Memory B cell (primary cell): Measurements from ENCODE around the gene CARD16.
"Not testable (repeated sequence)": the region's sequence is repeated elsewhere in the genome, so short reads cannot be mapped to it uniquely, and the experiment has no call there.

Experiments used
- ATAC-seq: fragments of 150-1000 bp; cut with Tn5 transposase; 2 replicates; pipeline ENCODE4 v1.10.0; 2021; ENCODE audit warnings: low read depth, mild to moderate bottlenecking, moderate library complexity
- DNase-seq, 2 donors: peaks; one replicate each; pipeline ENCODE4 v3.0.0; 2022; ENCODE audit warnings: low spot score in 2 of 2
- H3K27ac Mint-ChIP-seq: one replicate; pipeline ENCODE4 v1.8.0; 2022; ENCODE audit warnings: mild to moderate bottlenecking, moderate library complexity, mixed read lengths
- H3K27me3 Mint-ChIP-seq: one replicate; pipeline ENCODE4 v1.8.0; 2022; ENCODE audit warnings: mixed read lengths
- H3K36me3 Mint-ChIP-seq: one replicate; pipeline ENCODE4 v1.8.0; 2022; ENCODE audit warnings: mild to moderate bottlenecking, mixed read lengths
- H3K4me1 Mint-ChIP-seq: one replicate; pipeline ENCODE4 v1.8.0; 2022; ENCODE audit warnings: mixed read lengths
- H3K4me3 Mint-ChIP-seq: one replicate; pipeline ENCODE4 v1.8.0; 2022; ENCODE audit warnings: mild to moderate bottlenecking, moderate library complexity, mixed read lengths
- H3K9me3 Mint-ChIP-seq: one replicate; pipeline ENCODE4 v1.8.0; 2022; ENCODE audit warnings: mixed read lengths

Gene CARD16

GRCh38 chr11:105063245-105063941 lies 18.3 kb upstream of the CARD16 start:
- not testable (repeated sequence) for H3K27ac Mint-ChIP-seq, H3K9me3 Mint-ChIP-seq, H3K4me3 Mint-ChIP-seq, H3K4me1 Mint-ChIP-seq, H3K36me3 Mint-ChIP-seq, DNase-seq, ATAC-seq, H3K27me3 Mint-ChIP-seq

- no peak for ATAC-seq
- Mint-ChIP-seq H3K27ac (no peak overlapping the region), H3K27me3 (peaks cover 5% of the 10 kb centered on the region), H3K4me3 (no peak overlapping the region), H3K36me3 (no peaks in the 10 kb centered on the region), H3K9me3 (no peaks in the 10 kb centered on the region), H3K4me1 (no peaks in the 10 kb centered on the region)
- DNase-seq = no peak
Observed at GRCh38 chr11:105057432-105057831, 12.3 kb upstream of the CARD16 start.

GRCh38 chr11:105056446-105056845 lies 11.3 kb upstream of the CARD16 start:
- no peaks in the 10 kb centered on the region for H3K36me3 Mint-ChIP-seq
- no peak for ATAC-seq

DNA sequence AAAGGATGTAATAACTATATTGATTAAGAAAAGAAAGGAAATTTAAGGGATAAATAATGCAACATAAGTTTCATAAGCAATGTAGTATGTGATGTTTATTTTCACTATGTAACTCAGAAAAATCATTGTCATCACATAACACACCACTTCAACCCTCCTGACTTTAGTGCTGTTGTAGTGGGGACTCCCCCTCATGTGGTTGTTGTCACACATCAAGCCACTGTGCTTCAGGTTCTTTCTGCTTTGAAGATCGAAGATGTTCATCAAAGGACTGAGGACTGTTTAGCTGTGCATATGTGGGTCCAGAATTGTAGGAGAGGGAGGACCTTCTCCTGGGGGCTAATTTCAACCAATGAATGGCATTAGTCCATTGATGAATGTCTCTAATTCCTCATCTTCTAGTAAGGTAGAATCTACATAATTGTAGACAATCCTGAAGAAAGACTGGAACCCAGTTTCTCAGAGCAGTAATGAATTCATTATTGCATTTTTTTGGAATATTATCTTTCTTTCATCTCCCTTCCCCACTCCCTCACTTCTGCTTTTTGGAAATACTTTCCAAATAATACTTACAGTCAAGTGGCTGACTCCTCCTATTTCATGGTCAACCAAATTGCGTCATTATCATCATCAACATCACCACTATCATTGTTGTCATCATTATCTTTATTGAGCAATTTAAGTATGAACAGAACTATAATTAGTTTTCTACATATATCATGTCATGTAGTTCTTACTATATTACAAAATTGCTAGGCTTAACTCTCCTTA lies 9.8 kb upstream of the CARD16 start:
- no peak for DNase-seq
- no peak for ATAC-seq
- no peaks in the 10 kb centered on the region for H3K4me1 Mint-ChIP-seq
- no peaks in the 10 kb centered on the region for H3K36me3 Mint-ChIP-seq
- H3K4me3 Mint-ChIP-seq = no peak overlapping the region
- H3K27me3 Mint-ChIP-seq = peaks cover 1% of the 10 kb centered on the region
- H3K27ac Mint-ChIP-seq = no peak overlapping the region
- H3K9me3 Mint-ChIP-seq = no peaks in the 10 kb centered on the region

More at GRCh38 chr11:105056446-105056845, 11.3 kb upstream of the CARD16 start:
- H3K4me3 Mint-ChIP-seq = no peak overlapping the region
- no peaks in the 10 kb centered on the region for H3K9me3 Mint-ChIP-seq
- H3K4me1 Mint-ChIP-seq = no peaks in the 10 kb centered on the region
- no peak for DNase-seq
- H3K27ac Mint-ChIP-seq = no peak overlapping the region
- peaks cover 5% of the 10 kb centered on the region for H3K27me3 Mint-ChIP-seq

DNA sequence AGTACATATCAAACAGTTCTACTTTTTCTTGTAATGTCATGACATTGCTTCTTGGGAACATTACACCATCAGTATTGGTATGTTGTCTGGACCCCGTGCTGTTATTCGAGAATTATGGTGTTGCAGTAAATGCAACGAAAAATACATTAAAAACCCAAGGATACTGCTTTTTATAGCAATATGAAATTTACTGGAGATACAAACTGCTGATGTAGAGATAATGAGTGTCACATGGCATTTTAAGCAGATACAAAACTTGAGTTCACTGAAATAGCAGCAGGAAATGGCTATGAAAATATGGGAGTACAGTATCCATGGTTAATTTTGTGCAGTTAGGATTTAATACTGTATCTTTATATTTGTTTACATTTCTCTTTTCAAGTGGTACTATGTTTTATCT lies 7.4 kb upstream of the CARD16 start:
- no peak for DNase-seq
- Mint-ChIP-seq H3K4me1 (no peaks in the 10 kb centered on the region), H3K27me3 (peaks cover 1% of the 10 kb centered on the region), H3K4me3 (no peak overlapping the region), H3K36me3 (no peaks in the 10 kb centered on the region), H3K9me3 (no peaks in the 10 kb centered on the region), H3K27ac (no peak overlapping the region)
- ATAC-seq = no peak

DNA sequence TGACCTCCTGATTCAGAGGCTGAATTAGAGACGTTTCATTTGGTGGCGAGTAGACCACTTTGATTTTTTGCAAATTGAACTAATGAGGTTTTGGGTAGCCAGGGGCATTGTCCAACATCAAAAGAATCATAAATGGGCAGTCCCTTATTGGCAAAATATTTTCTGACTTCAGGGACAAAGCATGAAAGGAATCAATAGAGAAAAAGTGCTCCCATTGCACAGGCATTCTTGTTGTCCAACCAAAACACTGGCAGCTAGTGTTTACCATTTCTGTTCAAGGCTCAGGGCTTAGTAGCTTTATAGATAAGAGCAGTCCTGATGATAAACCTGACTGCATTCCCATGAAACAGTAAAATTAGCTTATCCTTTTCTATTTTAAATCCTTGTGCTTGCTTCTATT lies 6.4 kb upstream of the CARD16 start:
- H3K9me3 Mint-ChIP-seq = no peaks in the 10 kb centered on the region
- no peaks in the 10 kb centered on the region for H3K4me1 Mint-ChIP-seq
- no peak overlapping the region for H3K4me3 Mint-ChIP-seq
- no peaks in the 10 kb centered on the region for H3K36me3 Mint-ChIP-seq
- H3K27ac Mint-ChIP-seq = no peak overlapping the region
- no peak for DNase-seq
- H3K27me3 Mint-ChIP-seq = no peaks in the 10 kb centered on the region
- no peak for ATAC-seq

- Mint-ChIP-seq H3K27ac (no peak overlapping the region), H3K36me3 (peaks cover 2% of the 10 kb centered on the region), H3K9me3 (no peaks in the 10 kb centered on the region), H3K27me3 (no peaks in the 10 kb centered on the region), H3K4me3 (no peak overlapping the region), H3K4me1 (peaks cover 10% of the 10 kb centered on the region)
- DNase-seq (no peak), ATAC-seq (no peak)
Observed at GRCh38 chr11:105049481-105049880, 4.3 kb upstream of the CARD16 start.

GRCh38 chr11:105046898-105047579 lies 1.9 kb upstream of the CARD16 start:
- no peak overlapping the region for H3K27ac Mint-ChIP-seq
- H3K36me3 Mint-ChIP-seq = peaks cover 5% of the 10 kb centered on the region
- ATAC-seq = no peak
- DNase-seq = no peak
- H3K27me3 Mint-ChIP-seq = no peaks in the 10 kb centered on the region
- no peaks in the 10 kb centered on the region for H3K9me3 Mint-ChIP-seq
- peaks cover 27% of the 10 kb centered on the region for H3K4me1 Mint-ChIP-seq
- H3K4me3 Mint-ChIP-seq = no peak overlapping the region

- ATAC-seq = no peak
Observed at GRCh38 chr11:105045676-105046296, 651 bp upstream of the CARD16 start.

DNA sequence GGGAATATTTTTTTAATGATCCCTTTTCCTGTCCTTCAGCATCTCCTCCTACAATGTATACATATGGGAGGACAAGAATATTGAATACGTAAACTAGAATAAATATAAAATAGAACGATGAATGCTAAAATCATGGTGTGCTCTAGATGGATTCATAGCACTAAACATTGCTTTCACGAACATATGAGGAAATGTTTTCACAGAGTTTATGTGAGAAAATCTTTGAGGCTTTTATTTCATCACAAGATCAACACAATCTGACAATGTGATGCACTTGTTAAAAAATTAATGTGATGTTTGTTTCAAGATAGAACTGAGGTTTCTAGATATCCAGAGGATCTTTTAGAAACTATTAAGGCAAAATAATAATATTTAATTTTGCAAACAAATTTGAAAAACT lies 3.0 kb downstream of the CARD16 start:
- no peak overlapping the region for H3K4me3 Mint-ChIP-seq
- no peaks in the 10 kb centered on the region for H3K9me3 Mint-ChIP-seq
- DNase-seq = no peak
- no peak overlapping the region for H3K27ac Mint-ChIP-seq
- peaks cover 30% of the 10 kb centered on the region for H3K36me3 Mint-ChIP-seq
- ATAC-seq = no peak
- peaks cover 31% of the 10 kb centered on the region for H3K4me1 Mint-ChIP-seq
- H3K27me3 Mint-ChIP-seq = no peaks in the 10 kb centered on the region

More at GRCh38 chr11:105045676-105046296, 651 bp upstream of the CARD16 start:
- Mint-ChIP-seq H3K9me3 (no peaks in the 10 kb centered on the region), H3K4me1 (peaks cover 31% of the 10 kb centered on the region), H3K27me3 (no peaks in the 10 kb centered on the region), H3K4me3 (peak overlapping the region; percentile 97), H3K27ac (peak overlapping the region; percentile 97), H3K36me3 (peaks cover 12% of the 10 kb centered on the region)
- no peak for DNase-seq

DNA sequence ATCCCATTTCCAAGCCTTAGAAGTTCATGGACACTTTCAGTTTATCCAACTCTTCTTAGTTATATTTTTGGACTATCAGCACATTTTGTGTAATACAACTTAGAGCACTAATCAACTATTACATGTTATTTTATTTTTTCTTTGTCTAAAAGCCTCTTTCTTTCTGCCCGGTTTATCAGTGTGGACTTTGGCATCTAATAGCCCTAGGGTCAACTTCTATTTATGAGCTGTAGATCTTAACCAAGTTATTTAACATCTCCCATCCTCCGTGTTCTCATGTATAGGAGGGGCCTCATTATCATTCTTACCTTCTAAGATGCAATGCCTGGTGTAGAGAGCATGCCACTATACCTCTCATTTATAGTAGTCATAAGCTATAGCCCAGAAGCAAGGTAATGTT lies 4.4 kb downstream of the CARD16 start:
- no peaks in the 10 kb centered on the region for H3K27me3 Mint-ChIP-seq
- no peak overlapping the region for H3K4me3 Mint-ChIP-seq
- ATAC-seq (no peak), DNase-seq (no peak)
- peaks cover 28% of the 10 kb centered on the region for H3K4me1 Mint-ChIP-seq
- no peaks in the 10 kb centered on the region for H3K9me3 Mint-ChIP-seq
- H3K36me3 Mint-ChIP-seq = peaks cover 35% of the 10 kb centered on the region
- H3K27ac Mint-ChIP-seq = no peak overlapping the region

GRCh38 chr11:105034813-105035620 lies 10.1 kb downstream of the CARD16 start, which contains the start of gene CASP1:
CASP1 (minus strand) TSS chr11:105035144; CDS start chr11:105035113, 31 bp downstream.
- no peak for DNase-seq
- peak within 1 kb of the TSS; percentile 88 for H3K4me3 Mint-ChIP-seq
- no peaks in the 10 kb centered on the region for H3K27me3 Mint-ChIP-seq
- H3K27ac Mint-ChIP-seq = peak within 1 kb of the TSS; percentile 91
- ATAC-seq = peak; percentile 84
- H3K9me3 Mint-ChIP-seq = no peaks in the 10 kb centered on the region
- H3K36me3 Mint-ChIP-seq = peaks cover 33% of the 10 kb centered on the region
- H3K4me1 Mint-ChIP-seq = peaks cover 25% of the 10 kb centered on the region

DNA sequence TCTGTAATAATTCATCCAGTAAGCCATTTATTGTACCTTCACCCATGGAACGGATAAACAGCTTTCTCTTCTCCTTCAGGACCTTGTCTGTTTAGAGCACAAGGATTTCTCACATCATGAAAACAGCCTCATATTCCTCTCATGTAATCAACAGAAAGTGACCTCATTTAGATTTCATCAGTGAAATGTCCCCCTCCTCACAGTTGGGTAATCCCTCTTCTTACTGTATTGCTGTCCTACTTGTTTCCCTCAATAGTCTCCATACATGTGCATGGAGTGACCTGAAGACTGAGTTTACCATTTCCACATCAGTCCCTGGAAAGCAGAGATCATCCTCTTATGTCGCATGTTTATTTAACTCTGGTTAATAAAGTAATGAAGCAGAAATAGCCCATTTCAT lies 10.7 kb downstream of the CARD16 start:
- DNase-seq, ATAC-seq, H3K27me3 Mint-ChIP-seq, H3K9me3 Mint-ChIP-seq: not testable (repeated sequence)
- Mint-ChIP-seq H3K4me1 (peaks cover 25% of the 10 kb centered on the region), H3K27ac (peak overlapping the region; percentile 91), H3K36me3 (peaks cover 35% of the 10 kb centered on the region), H3K4me3 (peak overlapping the region; percentile 88)
